ENCODE measurements around the gene BCL11A.

BCL11A gene

DNA sequence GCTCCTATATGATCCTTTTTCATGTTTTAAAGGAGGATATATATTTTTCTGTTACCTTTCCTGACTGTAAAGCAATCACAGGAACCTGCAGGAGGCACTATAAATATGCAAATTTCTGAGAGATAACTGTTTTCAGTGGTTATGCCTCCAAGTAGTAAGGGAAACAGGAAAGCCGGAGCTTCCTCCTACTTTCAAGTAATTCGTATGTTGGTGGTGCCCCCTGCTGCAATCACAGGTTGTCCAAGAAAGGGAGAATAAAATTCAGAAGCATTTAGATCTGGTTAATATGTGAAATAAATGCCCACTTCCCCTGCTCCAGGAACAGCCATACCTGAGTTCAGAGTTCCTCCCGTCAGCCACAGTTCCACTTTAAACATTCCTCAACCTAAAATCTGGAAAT lies 12.0 kb upstream of the BCL11A start:
- TF ChIP-seq, protein P1, sequence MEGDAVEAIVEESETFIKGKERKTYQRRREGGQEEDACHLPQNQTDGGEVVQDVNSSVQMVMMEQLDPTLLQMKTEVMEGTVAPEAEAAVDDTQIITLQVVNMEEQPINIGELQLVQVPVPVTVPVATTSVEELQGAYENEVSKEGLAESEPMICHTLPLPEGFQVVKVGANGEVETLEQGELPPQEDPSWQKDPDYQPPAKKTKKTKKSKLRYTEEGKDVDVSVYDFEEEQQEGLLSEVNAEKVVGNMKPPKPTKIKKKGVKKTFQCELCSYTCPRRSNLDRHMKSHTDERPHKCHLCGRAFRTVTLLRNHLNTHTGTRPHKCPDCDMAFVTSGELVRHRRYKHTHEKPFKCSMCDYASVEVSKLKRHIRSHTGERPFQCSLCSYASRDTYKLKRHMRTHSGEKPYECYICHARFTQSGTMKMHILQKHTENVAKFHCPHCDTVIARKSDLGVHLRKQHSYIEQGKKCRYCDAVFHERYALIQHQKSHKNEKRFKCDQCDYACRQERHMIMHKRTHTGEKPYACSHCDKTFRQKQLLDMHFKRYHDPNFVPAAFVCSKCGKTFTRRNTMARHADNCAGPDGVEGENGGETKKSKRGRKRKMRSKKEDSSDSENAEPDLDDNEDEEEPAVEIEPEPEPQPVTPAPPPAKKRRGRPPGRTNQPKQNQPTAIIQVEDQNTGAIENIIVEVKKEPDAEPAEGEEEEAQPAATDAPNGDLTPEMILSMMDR (IDR thresholded peaks at IDR 0.05; ENCODE audit: low read depth, low read length, missing control alignments), result peak; percentile 25
- no peak for DNase-seq (ENCODE audit: extremely low read depth, low read depth)
- H3K4me3 ChIP-seq (replicated peaks; ENCODE audit: low read depth, low read length), result no peak overlapping the region

DNA sequence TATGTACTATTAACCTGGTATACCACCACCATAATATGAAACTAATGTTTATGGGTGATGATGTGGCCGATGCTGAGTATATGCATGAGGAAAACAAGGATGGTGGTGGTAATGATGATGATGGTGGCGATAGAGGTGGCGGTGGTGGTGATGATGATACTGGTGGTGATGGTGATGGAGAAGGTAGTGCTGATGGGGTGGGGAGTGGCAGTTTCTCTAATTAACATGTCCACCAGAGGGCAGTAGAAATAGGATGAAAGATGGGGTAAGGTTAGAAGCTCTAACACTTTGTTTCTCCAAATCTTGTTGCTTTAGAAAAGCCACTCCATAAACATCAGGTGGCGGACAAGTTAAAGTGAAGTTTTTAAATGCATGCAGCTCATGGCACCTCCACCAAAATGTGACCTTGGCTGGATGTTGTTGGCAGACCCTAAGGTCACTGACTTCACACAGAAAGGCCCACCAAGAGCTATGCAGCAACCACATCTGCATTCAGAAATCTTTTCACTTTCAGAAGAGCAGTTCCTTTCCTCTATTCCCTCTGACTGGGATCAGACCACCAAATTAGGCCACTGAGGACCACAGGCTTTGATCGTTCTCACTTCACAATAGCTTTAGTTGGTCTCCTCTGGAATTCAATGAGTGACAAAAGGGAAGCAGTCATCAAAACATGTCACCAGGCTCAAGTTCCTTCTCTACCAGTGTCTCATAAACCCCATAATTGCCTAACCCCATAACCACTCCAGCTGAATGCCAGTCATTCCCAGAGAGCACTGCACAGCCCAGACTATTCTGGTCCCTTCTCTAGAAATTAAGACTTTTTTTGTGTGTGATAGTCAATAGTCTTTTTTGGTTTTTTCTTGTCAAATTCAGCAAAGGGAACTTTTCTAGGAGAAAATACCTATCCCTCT lies 7.5 kb upstream of the BCL11A start:
- TF ChIP-seq, protein P1 (IDR thresholded peaks at IDR 0.05; ENCODE audit: low read depth, low read length, missing control alignments), result peak; percentile 53
- DNase-seq (ENCODE audit: extremely low read depth, low read depth), result no peak
- H3K4me3 ChIP-seq (replicated peaks; ENCODE audit: low read depth, low read length), result no peak overlapping the region

DNA sequence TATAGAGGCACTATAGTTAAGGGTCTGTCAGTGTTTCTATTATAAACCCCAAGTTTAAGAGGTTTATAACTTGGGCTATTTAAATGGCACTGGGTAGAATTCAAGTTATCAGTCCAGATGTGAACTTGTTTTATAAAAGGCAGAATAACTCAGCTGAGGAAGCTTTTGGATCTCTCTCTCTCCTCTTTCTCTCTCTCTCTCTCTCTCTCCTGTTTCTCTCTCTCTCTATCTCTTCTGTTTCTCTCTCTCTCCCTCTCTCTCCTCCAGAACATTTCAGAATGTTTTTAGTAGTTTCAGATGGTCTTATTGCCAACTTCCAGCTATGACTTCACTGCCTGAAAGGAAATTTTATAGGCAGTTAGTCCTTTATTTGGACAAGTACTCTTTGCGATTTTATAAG lies 6.4 kb upstream of the BCL11A start:
- no peak for DNase-seq (ENCODE audit: extremely low read depth, low read depth)
- TF ChIP-seq, protein P1 (IDR thresholded peaks at IDR 0.05; ENCODE audit: low read depth, low read length, missing control alignments), result no peak
- H3K4me3 ChIP-seq (replicated peaks; ENCODE audit: low read depth, low read length), result no peak overlapping the region

DNA sequence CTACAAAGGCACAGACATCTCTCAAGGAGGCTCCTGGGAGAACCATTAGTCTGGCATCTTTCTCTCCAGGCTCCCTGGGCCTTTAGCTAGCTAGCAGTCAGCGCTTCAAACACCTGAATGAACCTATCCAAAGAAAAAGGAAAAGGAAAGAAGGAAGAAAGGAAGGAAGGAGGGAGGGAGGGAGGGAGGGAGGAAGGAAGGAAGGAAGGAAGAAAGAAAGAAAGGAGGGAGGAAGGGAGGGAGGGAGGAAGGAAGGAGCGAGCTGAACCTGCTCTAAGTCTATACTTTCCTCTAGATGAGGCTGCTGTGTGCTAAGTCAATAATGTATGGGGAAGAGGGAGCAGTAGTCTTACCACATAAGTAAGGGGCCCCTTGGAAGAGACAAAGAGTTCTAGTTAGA lies 5.1 kb upstream of the BCL11A start:
- no peak for DNase-seq (ENCODE audit: extremely low read depth, low read depth)
- no peak overlapping the region for H3K4me3 ChIP-seq (replicated peaks; ENCODE audit: low read depth, low read length)
- TF ChIP-seq, protein P1 (IDR thresholded peaks at IDR 0.05; ENCODE audit: low read depth, low read length, missing control alignments), result no peak

DNA sequence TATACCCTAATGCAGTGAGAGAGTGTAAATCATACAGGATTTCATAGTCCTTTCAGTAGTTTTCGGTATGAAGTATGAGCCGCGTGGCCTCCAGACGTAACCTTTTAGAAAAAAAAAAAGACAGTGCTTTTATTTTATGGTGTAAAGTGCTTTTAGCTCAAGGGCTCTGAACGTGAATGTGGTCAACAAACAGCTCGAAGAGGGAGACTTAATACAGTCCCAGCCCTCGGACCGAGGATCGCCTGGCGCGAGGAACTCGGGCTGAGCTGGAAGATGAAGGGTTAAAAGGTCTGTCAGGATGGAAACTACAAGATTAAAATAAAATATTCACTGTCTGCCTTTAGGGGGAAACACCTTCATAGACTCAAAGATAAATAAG lies 4.0 kb upstream of the BCL11A start:
- TF ChIP-seq, protein P1 (IDR thresholded peaks at IDR 0.05; ENCODE audit: low read depth, low read length, missing control alignments), result no peak
- no peak for DNase-seq (ENCODE audit: extremely low read depth, low read depth)
- H3K4me3 ChIP-seq (replicated peaks; ENCODE audit: low read depth, low read length), result no peak overlapping the region

DNA sequence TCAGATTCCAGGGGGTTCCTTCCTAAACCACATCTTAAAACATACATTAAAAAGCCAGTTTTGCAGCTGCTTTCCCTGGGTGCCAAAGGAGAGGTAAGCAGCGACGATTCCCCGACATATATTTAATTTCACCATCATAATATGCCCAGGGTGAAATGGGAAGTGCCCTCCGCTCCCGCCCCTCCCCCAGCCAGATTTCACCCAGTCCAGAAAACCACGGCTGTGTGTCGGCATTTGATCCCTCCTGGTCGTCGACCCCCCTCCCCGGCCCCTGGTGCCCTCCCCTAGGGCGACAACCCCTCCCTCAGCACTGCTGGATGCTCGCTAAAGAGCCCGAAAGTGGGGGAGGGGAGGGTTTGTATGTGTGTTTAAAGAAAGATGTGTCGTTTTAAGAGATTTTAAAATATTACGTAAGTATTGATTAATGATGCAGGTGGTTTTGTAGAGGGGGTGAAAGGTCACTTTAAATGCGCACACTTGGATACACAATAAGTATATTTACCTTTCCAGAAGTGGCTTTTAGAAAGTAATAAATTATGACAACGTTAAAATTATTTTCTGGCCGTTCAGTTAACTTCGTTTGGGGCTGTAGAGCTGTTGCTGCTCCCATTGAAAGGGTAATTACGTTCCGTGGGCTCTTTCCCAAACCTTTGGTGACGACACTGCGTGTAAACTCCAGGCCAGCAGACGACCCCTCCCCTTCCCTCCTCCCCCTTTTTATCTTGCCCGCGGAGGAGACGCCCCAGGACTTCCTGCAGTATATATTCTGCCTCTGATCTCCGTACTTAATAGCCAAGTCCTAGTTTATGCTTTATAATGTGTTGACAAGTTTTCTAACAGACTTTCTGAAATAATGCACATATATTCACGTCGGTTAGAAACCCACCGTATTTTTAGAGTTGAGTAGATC lies 3.4 kb upstream of the BCL11A start:
- TF ChIP-seq, protein P1 (IDR thresholded peaks at IDR 0.05; ENCODE audit: low read depth, low read length, missing control alignments), result no peak
- no peak for DNase-seq (ENCODE audit: extremely low read depth, low read depth)
- no peak overlapping the region for H3K4me3 ChIP-seq (replicated peaks; ENCODE audit: low read depth, low read length)
